Left ventricle myocardium superior (tissue), 1 donor: ENCODE results near the gene EEIG1. TPM values are rescaled to one million over a fixed set of nuclear protein-coding genes. Genes with fewer than 3 reads are reported as not detected.

Experiments
- total RNA-seq: library from RNA; stranded (reverse); fragmentation: NEBNext Ultra II Directional; extraction: Animal tissue kit (Norgen Biotek cat#: 25700); gene quantifications from one replicate; pipeline ENCODE4 v1.2.1, GENCODE V29; 2021
- donor health status: DM: no; HTN: yes; CAD: no; lungs with severe emphysema.

The EEIG1 gene
- total RNA-seq, 1 donor from 2014 or later = 21.6 TPM

Other genes starting within 250 kb of the EEIG1 start
- gene TOR2A, start 245.7 kb downstream of the EEIG1 start, total RNA-seq = 3.6 TPM
- gene SH2D3C, start 202.3 kb downstream of the EEIG1 start, total RNA-seq = 18.3 TPM
- gene CDK9, start 195.0 kb downstream of the EEIG1 start, total RNA-seq = 48.4 TPM
- 31.9 TPM for gene FPGS, start 178.1 kb downstream of the EEIG1 start, total RNA-seq
- gene ENG, start 126.3 kb downstream of the EEIG1 start, total RNA-seq = 134 TPM
- gene AK1, start 103.3 kb downstream of the EEIG1 start, total RNA-seq = 853 TPM
- 50.5 TPM for gene ST6GALNAC6, start 81.4 kb downstream of the EEIG1 start, total RNA-seq
- 28.5 TPM for gene ST6GALNAC4, start 63.9 kb downstream of the EEIG1 start, total RNA-seq
- gene PIP5KL1, start 50.2 kb downstream of the EEIG1 start, total RNA-seq = not detected
- 11.1 TPM for gene DPM2, start 43.1 kb downstream of the EEIG1 start, total RNA-seq
- gene NAIF1, start 86.3 kb upstream of the EEIG1 start, total RNA-seq = 4.7 TPM
- 4.8 TPM for gene SLC25A25, start 87.2 kb upstream of the EEIG1 start, total RNA-seq
- gene PTGES2, start 146.7 kb upstream of the EEIG1 start, total RNA-seq = 157 TPM
- 0.32 TPM for gene LCN2, start 168.5 kb upstream of the EEIG1 start, total RNA-seq
- 41.7 TPM for gene BBLN, start 179.3 kb upstream of the EEIG1 start, total RNA-seq
- 76.6 TPM for gene CIZ1, start 210.6 kb upstream of the EEIG1 start, total RNA-seq
- 5.4 TPM for gene DNM1, start 222.4 kb upstream of the EEIG1 start, total RNA-seq